Measurements from ENCODE around the gene TSPAN18. TPM values are rescaled to one million over a fixed set of nuclear protein-coding genes. Genes with fewer than 3 reads are reported as not detected.

The TSPAN18 gene
- total RNA-seq, 4 donors from 2014 or later: 2.2 to 18.1 (median 3.4) TPM

GRCh38 chr11:44878711-44879110 lies 151.9 kb downstream of the TSPAN18 start:
- TF ChIP-seq, protein P1, sequence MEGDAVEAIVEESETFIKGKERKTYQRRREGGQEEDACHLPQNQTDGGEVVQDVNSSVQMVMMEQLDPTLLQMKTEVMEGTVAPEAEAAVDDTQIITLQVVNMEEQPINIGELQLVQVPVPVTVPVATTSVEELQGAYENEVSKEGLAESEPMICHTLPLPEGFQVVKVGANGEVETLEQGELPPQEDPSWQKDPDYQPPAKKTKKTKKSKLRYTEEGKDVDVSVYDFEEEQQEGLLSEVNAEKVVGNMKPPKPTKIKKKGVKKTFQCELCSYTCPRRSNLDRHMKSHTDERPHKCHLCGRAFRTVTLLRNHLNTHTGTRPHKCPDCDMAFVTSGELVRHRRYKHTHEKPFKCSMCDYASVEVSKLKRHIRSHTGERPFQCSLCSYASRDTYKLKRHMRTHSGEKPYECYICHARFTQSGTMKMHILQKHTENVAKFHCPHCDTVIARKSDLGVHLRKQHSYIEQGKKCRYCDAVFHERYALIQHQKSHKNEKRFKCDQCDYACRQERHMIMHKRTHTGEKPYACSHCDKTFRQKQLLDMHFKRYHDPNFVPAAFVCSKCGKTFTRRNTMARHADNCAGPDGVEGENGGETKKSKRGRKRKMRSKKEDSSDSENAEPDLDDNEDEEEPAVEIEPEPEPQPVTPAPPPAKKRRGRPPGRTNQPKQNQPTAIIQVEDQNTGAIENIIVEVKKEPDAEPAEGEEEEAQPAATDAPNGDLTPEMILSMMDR (IDR thresholded peaks at IDR 0.05): no peak
- ATAC-seq (ENCODE audit: low FRiP score): no peak
- no peak for DNase-seq (ENCODE audit: low spot score)

GRCh38 chr11:44879432-44879831 lies 152.7 kb downstream of the TSPAN18 start:
- ATAC-seq (ENCODE audit: low FRiP score) (no peak), DNase-seq (ENCODE audit: low spot score) (no peak)

DNA sequence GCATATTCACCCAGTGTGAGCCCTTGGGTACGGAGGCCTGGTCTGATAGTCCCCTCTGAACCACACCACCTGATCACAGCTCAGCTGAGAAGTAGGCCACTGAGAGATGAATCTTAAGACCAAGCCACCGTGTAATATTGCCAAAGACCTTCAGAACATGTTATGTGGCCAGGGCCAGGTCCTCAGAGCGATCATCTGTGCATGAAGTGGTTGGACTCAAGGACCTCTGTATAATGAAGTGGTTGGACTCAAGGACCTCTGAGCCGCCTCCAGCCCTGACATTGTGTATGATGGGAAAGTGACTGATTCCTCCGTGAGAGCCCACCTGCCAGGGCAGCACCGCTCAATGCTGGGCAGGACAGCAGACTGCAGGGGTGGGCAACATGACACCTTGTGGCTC lies 153.7 kb downstream of the TSPAN18 start:
- TF ChIP-seq, protein P1 (IDR thresholded peaks at IDR 0.05): no peak
- no peak for ATAC-seq (ENCODE audit: low FRiP score)
- no peak for DNase-seq (ENCODE audit: low spot score)

More at GRCh38 chr11:44879432-44879831, 152.7 kb downstream of the TSPAN18 start:
- TF ChIP-seq, protein P1 (IDR thresholded peaks at IDR 0.05): no peak

GRCh38 chr11:44880953-44881352 lies 154.2 kb downstream of the TSPAN18 start:
- no peak for DNase-seq (ENCODE audit: low spot score)
- no peak for ATAC-seq (ENCODE audit: low FRiP score)
- TF ChIP-seq, protein P1 (IDR thresholded peaks at IDR 0.05): no peak

DNA sequence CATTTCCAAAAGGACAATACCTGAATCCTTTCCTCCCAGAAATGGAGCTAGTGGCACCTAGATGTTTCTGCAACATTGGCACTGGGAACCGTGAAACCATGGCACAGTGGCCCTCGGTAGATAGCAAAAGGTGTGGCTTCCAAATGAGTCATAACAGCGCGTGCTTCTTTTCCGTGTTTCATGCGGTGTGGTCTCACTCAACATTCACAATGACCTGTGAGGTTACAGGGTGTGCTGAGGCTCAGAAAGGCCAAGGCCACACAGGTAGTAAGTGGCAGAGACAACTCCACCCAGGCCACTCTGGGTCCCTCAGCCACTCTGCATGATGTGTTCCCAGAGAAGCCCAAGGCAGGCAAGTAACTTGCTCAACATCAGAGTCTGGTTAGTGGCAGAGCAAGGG lies 156.5 kb downstream of the TSPAN18 start:
- no peak for ATAC-seq (ENCODE audit: low FRiP score)

GRCh38 chr11:44884056-44884455 lies 157.3 kb downstream of the TSPAN18 start:
- DNase-seq (ENCODE audit: low spot score) (no peak), ATAC-seq (ENCODE audit: low FRiP score) (no peak)
- TF ChIP-seq, protein P1 (IDR thresholded peaks at IDR 0.05): no peak

More for the DNA sequence above, 156.5 kb downstream of the TSPAN18 start:
- DNase-seq (ENCODE audit: low spot score): no peak
- TF ChIP-seq, protein P1 (IDR thresholded peaks at IDR 0.05): no peak

DNA sequence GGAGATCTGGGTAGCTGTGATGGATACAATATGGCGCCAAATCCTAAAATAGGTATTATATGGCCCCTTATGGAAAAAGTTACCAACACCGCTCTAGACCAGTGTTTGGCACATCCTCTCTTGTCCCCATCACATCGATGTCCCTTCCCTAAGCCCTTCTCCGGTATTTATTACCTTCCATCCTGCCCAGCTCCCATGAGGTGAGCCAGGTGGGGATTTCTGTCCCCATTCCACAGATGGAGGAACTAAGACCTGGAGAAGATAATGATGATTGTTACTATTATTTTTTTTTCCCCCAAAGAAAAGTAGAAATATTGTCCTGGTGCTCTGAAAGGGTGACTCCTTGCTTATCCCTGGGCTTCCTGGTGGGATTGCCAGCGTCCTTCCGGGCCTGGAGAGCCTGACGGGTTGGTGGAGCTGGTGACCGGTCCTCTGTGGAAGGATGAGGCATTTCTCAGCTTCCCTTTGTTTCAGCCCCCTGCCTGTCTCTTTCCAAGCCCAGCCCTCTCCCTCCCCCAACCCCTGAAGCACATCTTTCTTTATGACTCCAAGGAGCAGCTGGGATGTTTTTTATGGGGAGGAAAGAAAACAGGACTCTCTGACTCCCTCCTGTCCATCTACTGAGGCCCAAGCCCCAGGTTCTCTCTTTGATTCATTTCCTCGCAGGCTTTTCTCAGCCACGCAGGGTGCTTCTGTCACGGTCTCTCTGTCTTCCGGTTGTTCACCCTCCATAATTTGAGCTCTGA lies 158.5 kb downstream of the TSPAN18 start:
- no peak for ATAC-seq (ENCODE audit: low FRiP score)
- TF ChIP-seq, protein P1 (IDR thresholded peaks at IDR 0.05): no peak

More for the DNA sequence above, 158.5 kb downstream of the TSPAN18 start:
- DNase-seq (ENCODE audit: low spot score): no peak

Measured in omental fat pad (tissue), 4 donors.